Liver (tissue), 9 donors: ENCODE data around the gene FRZB. TPM values are rescaled to one million over a fixed set of nuclear protein-coding genes. Genes with fewer than 3 reads are reported as not detected.

Experiments used
- DNase-seq: peaks from one replicate; pipeline ENCODE4 v3.0.0-alpha.2; 2017; ENCODE audit warnings: low spot score
- H3K27ac ChIP-seq, 2 donors: one replicate each; pipeline ENCODE4 v1.7.0; 2013; ENCODE audit warnings: inconsistent platforms in 2 of 2, low read length in 2 of 2, control low read depth in 1 of 2, low read depth in 1 of 2, mild to moderate bottlenecking in 1 of 2
- H3K27me3 ChIP-seq, 4 donors: one replicate each; pipeline versions ENCODE4 v1.6.1 to v1.7.0; 2013; ENCODE audit warnings: low read length in 3 of 4, inconsistent platforms in 1 of 4, mild to moderate bottlenecking in 1 of 4, moderate library complexity in 1 of 4; ENCODE audit not compliant: control insufficient read depth in 4 of 4, insufficient read depth in 4 of 4
- H3K36me3 ChIP-seq, 4 donors: one replicate each; pipeline versions ENCODE4 v1.6.1 to v1.7.0; 2013; ENCODE audit warnings: low read length in 3 of 4, mild to moderate bottlenecking in 3 of 4, low read depth in 1 of 4, moderate library complexity in 1 of 4; ENCODE audit not compliant: control insufficient read depth in 4 of 4, insufficient read depth in 3 of 4
- H3K4me1 ChIP-seq, 4 donors: one replicate each; pipeline versions ENCODE4 v1.6.1 to v1.7.0; 2013; ENCODE audit warnings: low read length in 3 of 4, mild to moderate bottlenecking in 3 of 4, moderate library complexity in 1 of 4; ENCODE audit not compliant: control insufficient read depth in 4 of 4, insufficient read depth in 4 of 4
- H3K4me3 ChIP-seq, 3 donors: one replicate each; pipeline versions ENCODE4 v1.6.1 to v1.7.0; 2013; ENCODE audit warnings: low read length in 3 of 3, control low read depth in 1 of 3, low read depth in 1 of 3, mild to moderate bottlenecking in 1 of 3
- H3K9ac ChIP-seq, 2 donors: one replicate each; pipeline ENCODE4 v1.7.0; 2013; ENCODE audit warnings: low read length in 2 of 2, mild to moderate bottlenecking in 2 of 2, moderate library complexity in 2 of 2, control low read depth in 1 of 2, low read depth in 1 of 2
- H3K9me3 ChIP-seq, 4 donors: one replicate each; pipeline versions ENCODE4 v1.6.1 to v1.7.0; 2013; ENCODE audit warnings: low read length in 3 of 4; ENCODE audit not compliant: control insufficient read depth in 4 of 4
- ATF3 ChIP-seq: IDR thresholded peaks from 2 replicates; pipeline ENCODE4 v1.6.1; 2016; ENCODE audit warnings: antibody characterized with exemption
- CTCF ChIP-seq: fragments of 150-350 bp; IDR thresholded peaks from 2 replicates; pipeline ENCODE4 v1.5.1; 2017; ENCODE audit warnings: improper control_type of control experiment, low read depth, low read length; ENCODE audit not compliant: missing input control
- EGR1 ChIP-seq, 2 donors: IDR thresholded peaks; 2 replicates each; pipeline ENCODE4 v1.6.1; 2016 to 2018; ENCODE audit warnings: antibody characterized with exemption in 2 of 2, low read depth in 2 of 2
- FOXA1 ChIP-seq: IDR thresholded peaks from 2 replicates; pipeline ENCODE4 v1.6.1; 2016; ENCODE audit warnings: antibody characterized with exemption
- FOXA2 ChIP-seq: IDR thresholded peaks from 2 replicates; pipeline ENCODE4 v1.6.1; 2016; ENCODE audit warnings: antibody characterized with exemption
- GABPA ChIP-seq, 2 donors: IDR thresholded peaks in 1 of 2; conservative IDR thresholded peaks in 1 of 2; 2 replicates each; pipeline ENCODE4 v1.6.1; 2016; ENCODE audit warnings: antibody characterized with exemption in 2 of 2, mild to moderate bottlenecking in 1 of 2, moderate library complexity in 1 of 2
- HNF4A ChIP-seq, 2 donors: conservative IDR thresholded peaks; 2 replicates each; pipeline ENCODE4 v1.6.1; 2016; ENCODE audit warnings: antibody characterized with exemption in 2 of 2, mild to moderate bottlenecking in 2 of 2
- HNF4G ChIP-seq: IDR thresholded peaks from 2 replicates; pipeline ENCODE4 v1.6.1; 2016; ENCODE audit warnings: antibody characterized with exemption
- JUND ChIP-seq, 2 donors: IDR thresholded peaks; 2 replicates each; pipeline ENCODE4 v1.6.1; 2016; ENCODE audit warnings: antibody characterized with exemption in 2 of 2
- MAX ChIP-seq: IDR thresholded peaks from 2 replicates; pipeline ENCODE4 v1.6.1; 2016; ENCODE audit warnings: antibody characterized with exemption
- NR2F2 ChIP-seq: IDR thresholded peaks from 2 replicates; pipeline ENCODE4 v1.6.1; 2016; ENCODE audit warnings: antibody characterized with exemption
- RAD21 ChIP-seq, 2 donors: IDR thresholded peaks; 2 replicates each; pipeline ENCODE4 v1.6.1; 2016; ENCODE audit warnings: antibody characterized with exemption in 2 of 2, mild to moderate bottlenecking in 2 of 2
- REST ChIP-seq: IDR thresholded peaks from 2 replicates; pipeline ENCODE4 v1.6.1; 2016; ENCODE audit warnings: antibody characterized with exemption, mild to moderate bottlenecking
- RXRA ChIP-seq, 2 donors: IDR thresholded peaks; 2 replicates each; pipeline ENCODE4 v1.6.1; 2017 to 2018; ENCODE audit warnings: antibody characterized with exemption in 2 of 2, mild to moderate bottlenecking in 1 of 2
- SP1 ChIP-seq: IDR thresholded peaks from 2 replicates; pipeline ENCODE4 v1.6.1; 2018; ENCODE audit warnings: antibody characterized with exemption, mild to moderate bottlenecking
- TAF1 ChIP-seq: conservative IDR thresholded peaks from 2 replicates; pipeline ENCODE4 v1.6.1; 2016; ENCODE audit warnings: antibody characterized with exemption, mild to moderate bottlenecking
- YY1 ChIP-seq: IDR thresholded peaks from 2 replicates; pipeline ENCODE4 v1.6.1; 2016; ENCODE audit warnings: antibody characterized with exemption, mild to moderate bottlenecking
- ZBTB33 ChIP-seq: IDR thresholded peaks from 2 replicates; pipeline ENCODE4 v1.6.1; 2016; ENCODE audit warnings: antibody characterized with exemption
- WGBS: extraction: QIAGEN DNeasy Blood & Tissue Kit; methylation state at CpG from one replicate; pipeline ENCODE4 v1.1.7; 2013; 5-methylcytosine and 5-hydroxymethylcytosine counted together
- polyA plus RNA-seq, 2 donors: library from polyadenylated mRNA; stranded (reverse) in 1 of 2; unstranded in 1 of 2; fragments of 200-250 nt in 1 of 2; fragments of >200 nt in 1 of 2; fragmentation: Nextera tagmentation in 1 of 2; extraction: Ambion mirVana in 1 of 2; gene quantifications; one replicate each; pipeline versions ENCODE4 v1.2.1 to v1.2.3, GENCODE V29; 2013 to 2015
- total RNA-seq, 2 donors: library from RNA; depleted of rRNA; stranded (reverse); fragments of >200 nt; gene quantifications; one replicate each; pipeline ENCODE4 v1.2.3, GENCODE V29; 2014
- donor health status: healthy.
- donor health status: healthy.
- donor health status: healthy.
- donor health status: healthy.
- donor health status: healthy.

FRZB gene
- total and polyA plus RNA-seq, 4 donors: 0.17 to 1.0 (median 0.54) TPM

GRCh38 chr2:182890773-182891378 lies 24.4 kb upstream of the FRZB start:
- 24% methylated on average over 3 of the region's 3 CpGs for WGBS
- Histone ChIP-seq H3K27ac (no peak overlapping the region), H3K9me3 (peaks cover 0 to 7% (median under 1%) of the 10 kb centered on the region in 4 donors), H3K4me3 (peak overlapping the region; percentile 30 to 47 (median 37)), H3K9ac (peak overlapping the region; percentile 14 to 60), H3K4me1 (peaks cover 0 to 11% (median 2%) of the 10 kb centered on the region in 4 donors), H3K36me3 (no peaks in the 10 kb centered on the region), H3K27me3 (no peaks in the 10 kb centered on the region)
- DNase-seq: no peak
- TF ChIP-seq HNF4G (peak; percentile 38), JUND (IDR thresholded peaks at IDR 0.05) (peak in 1 of 2 donors; percentile 37), EGR1 (IDR thresholded peaks at IDR 0.05; ENCODE audit: low read depth in 2 of 2) (no peak), ATF3 (peak; percentile 14), CTCF (no peak), FOXA2 (no peak), HNF4A (conservative IDR thresholded peaks at IDR 0.05) (peak; percentile 43 to 79), ZBTB33 (no peak), GABPA (IDR thresholded peaks at IDR 0.05 in 1 of 2, conservative IDR thresholded peaks at IDR 0.05 in 1 of 2) (no peak), RXRA (IDR thresholded peaks at IDR 0.05) (peak in 1 of 2 donors; percentile 39), RAD21 (IDR thresholded peaks at IDR 0.05) (peak in 1 of 2 donors; percentile 11), FOXA1 (no peak), SP1 (peak; percentile 70), MAX (no peak)

- Histone ChIP-seq H3K4me1 (peaks cover 0 to 11% (median 2%) of the 10 kb centered on the region in 4 donors), H3K4me3 (peak overlapping the region in 1 of 3 donors; percentile 13), H3K9ac (peak overlapping the region in 1 of 2 donors; percentile 60), H3K27me3 (no peaks in the 10 kb centered on the region), H3K9me3 (peaks cover 0 to 7% (median under 1%) of the 10 kb centered on the region in 4 donors), H3K27ac (no peak overlapping the region), H3K36me3 (no peaks in the 10 kb centered on the region)
- WGBS: 46% methylated on average over 7 of the region's 7 CpGs
- no peak for DNase-seq
- no peak for TF ChIP-seq FOXA1
- no peak for TF ChIP-seq NR2F2
- no peak for TF ChIP-seq JUND (IDR thresholded peaks at IDR 0.05)
- no peak for TF ChIP-seq CTCF
- TF ChIP-seq RXRA (IDR thresholded peaks at IDR 0.05): no peak
- TF ChIP-seq FOXA2: no peak
- TF ChIP-seq ATF3: no peak
- TF ChIP-seq HNF4G: no peak
- TF ChIP-seq REST: no peak
- TF ChIP-seq YY1: no peak
- no peak for TF ChIP-seq RAD21 (IDR thresholded peaks at IDR 0.05)
- no peak for TF ChIP-seq GABPA (IDR thresholded peaks at IDR 0.05 in 1 of 2, conservative IDR thresholded peaks at IDR 0.05 in 1 of 2)
- TF ChIP-seq TAF1: no peak
- no peak for TF ChIP-seq HNF4A (conservative IDR thresholded peaks at IDR 0.05)
Measured at GRCh38 chr2:182890305-182890704, 23.9 kb upstream of the FRZB start.
